RWPE2 (cell line): ENCODE data around the gene ZNF106.

Source experiments
- ATAC-seq: fragments of 200-7000 bp; cut with Tn5 transposase; 3 replicates; pipeline ENCODE4 v1.9.1; 2021; ENCODE audit warnings: low read depth
- DNase-seq: peaks from one replicate; pipeline ENCODE4 v3.0.0-alpha.2; 2020; ENCODE audit warnings: low spot score
- H3K27ac ChIP-seq: fragments of 450-650 bp; 2 replicates; pipeline ENCODE4 v1.5.1; 2017; ENCODE audit warnings: mild to moderate bottlenecking; ENCODE audit not compliant: poor library complexity, severe bottlenecking
- H3K27me3 ChIP-seq: fragments of 250-450 bp; sonication (Bioruptor Pico); 2 replicates; pipeline ENCODE4 v1.5.1; 2021; ENCODE audit warnings: mild to moderate bottlenecking, moderate library complexity; ENCODE audit not compliant: insufficient read depth, poor library complexity, severe bottlenecking
- H3K36me3 ChIP-seq: fragments of 250-450 bp; sonication (Bioruptor Pico); 2 replicates; pipeline ENCODE4 v1.5.1; 2020; ENCODE audit warnings: low read depth, mild to moderate bottlenecking, moderate library complexity
- H3K4me1 ChIP-seq: fragments of 250-450 bp; sonication (Bioruptor Pico); 2 replicates; pipeline ENCODE4 v1.5.1; 2021; ENCODE audit warnings: mild to moderate bottlenecking, moderate library complexity; ENCODE audit not compliant: insufficient read depth, poor library complexity, severe bottlenecking
- H3K4me3 ChIP-seq: fragments of 250-450 bp; sonication (Bioruptor Pico); 2 replicates; pipeline ENCODE4 v1.5.1; 2021; ENCODE audit warnings: mild to moderate bottlenecking, moderate library complexity; ENCODE audit not compliant: severe bottlenecking
- H3K9me3 ChIP-seq: fragments of 250-450 bp; sonication (Bioruptor Pico); 2 replicates; pipeline ENCODE4 v1.5.1; 2021; ENCODE audit warnings: mild to moderate bottlenecking, moderate library complexity; ENCODE audit not compliant: severe bottlenecking
- TF ChIP-seq, protein P1 (sequence below): fragments of 450-650 bp; IDR thresholded peaks from one replicate; pipeline ENCODE4 v1.5.1; 2017; ENCODE audit warnings: mild to moderate bottlenecking, moderate library complexity; ENCODE audit not compliant: poor library complexity, severe bottlenecking

The ZNF106 gene

GRCh38 chr15:42494998-42495360 is 4.0 kb upstream of the ZNF106 start:
- Histone ChIP-seq H3K4me1 (peaks cover 27% of the 10 kb centered on the region), H3K27ac (peak overlapping the region; percentile 88), H3K36me3 (peaks cover 10% of the 10 kb centered on the region; the same call in 1 of the 2 replicates), H3K9me3 (no peaks in the 10 kb centered on the region), H3K27me3 (no peaks in the 10 kb centered on the region), H3K4me3 (peak overlapping the region; percentile 46)
- peak; percentile 23 for ATAC-seq
- DNase-seq = no peak
- TF ChIP-seq, protein P1, sequence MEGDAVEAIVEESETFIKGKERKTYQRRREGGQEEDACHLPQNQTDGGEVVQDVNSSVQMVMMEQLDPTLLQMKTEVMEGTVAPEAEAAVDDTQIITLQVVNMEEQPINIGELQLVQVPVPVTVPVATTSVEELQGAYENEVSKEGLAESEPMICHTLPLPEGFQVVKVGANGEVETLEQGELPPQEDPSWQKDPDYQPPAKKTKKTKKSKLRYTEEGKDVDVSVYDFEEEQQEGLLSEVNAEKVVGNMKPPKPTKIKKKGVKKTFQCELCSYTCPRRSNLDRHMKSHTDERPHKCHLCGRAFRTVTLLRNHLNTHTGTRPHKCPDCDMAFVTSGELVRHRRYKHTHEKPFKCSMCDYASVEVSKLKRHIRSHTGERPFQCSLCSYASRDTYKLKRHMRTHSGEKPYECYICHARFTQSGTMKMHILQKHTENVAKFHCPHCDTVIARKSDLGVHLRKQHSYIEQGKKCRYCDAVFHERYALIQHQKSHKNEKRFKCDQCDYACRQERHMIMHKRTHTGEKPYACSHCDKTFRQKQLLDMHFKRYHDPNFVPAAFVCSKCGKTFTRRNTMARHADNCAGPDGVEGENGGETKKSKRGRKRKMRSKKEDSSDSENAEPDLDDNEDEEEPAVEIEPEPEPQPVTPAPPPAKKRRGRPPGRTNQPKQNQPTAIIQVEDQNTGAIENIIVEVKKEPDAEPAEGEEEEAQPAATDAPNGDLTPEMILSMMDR = no peak

GRCh38 chr15:42493679-42494078 is 2.7 kb upstream of the ZNF106 start:
- no peak for DNase-seq
- peaks cover 19% of the 10 kb centered on the region for H3K4me1 ChIP-seq

GRCh38 chr15:42491539-42492225 is 741 bp upstream of the ZNF106 start:
- H3K4me3 ChIP-seq = peak overlapping the region; percentile 84
- H3K9me3 ChIP-seq = no peaks in the 10 kb centered on the region
- peak; percentile 44 for ATAC-seq
- TF ChIP-seq, protein P1 = no peak
- DNase-seq = no peak
- peak overlapping the region; percentile 83 for H3K27ac ChIP-seq
- H3K4me1 ChIP-seq = peaks cover 17% of the 10 kb centered on the region
- peaks cover 8% of the 10 kb centered on the region; the same call in 1 of the 2 replicates for H3K36me3 ChIP-seq
- no peaks in the 10 kb centered on the region for H3K27me3 ChIP-seq

More at GRCh38 chr15:42493679-42494078, 2.7 kb upstream of the ZNF106 start:
- ATAC-seq = no peak
- Histone ChIP-seq H3K9me3 (no peaks in the 10 kb centered on the region), H3K27me3 (no peaks in the 10 kb centered on the region), H3K36me3 (peaks cover 6% of the 10 kb centered on the region; the same call in 1 of the 2 replicates), H3K27ac (peak overlapping the region; percentile 88), H3K4me3 (no peak overlapping the region)
- TF ChIP-seq, protein P1 = no peak

DNA sequence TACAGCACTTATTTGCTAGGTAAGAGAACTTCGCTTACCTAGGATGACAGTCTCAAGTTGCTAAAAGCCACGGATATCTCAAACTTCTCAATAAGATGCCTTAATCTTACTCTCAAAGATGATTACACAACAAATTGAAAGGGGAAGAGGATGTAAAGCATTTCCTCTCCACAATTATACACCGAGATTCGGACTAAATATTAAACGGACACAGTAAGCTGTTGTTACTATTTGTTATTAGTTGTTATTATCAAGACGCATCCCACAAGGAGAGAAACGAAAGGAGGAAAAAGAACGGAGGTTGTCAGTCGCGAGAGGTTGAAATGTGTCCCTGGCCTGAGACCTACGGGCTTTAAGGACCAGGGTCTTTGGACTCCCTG is 660 bp downstream of the ZNF106 start:
- no peak for DNase-seq

More for the DNA sequence above, 660 bp downstream of the ZNF106 start:
- Histone ChIP-seq H3K9me3 (no peaks in the 10 kb centered on the region), H3K27ac (peak overlapping the region; percentile 83), H3K4me3 (peak overlapping the region; percentile 84), H3K4me1 (peaks cover 17% of the 10 kb centered on the region), H3K36me3 (peaks cover 16% of the 10 kb centered on the region), H3K27me3 (no peaks in the 10 kb centered on the region)
- ATAC-seq = no peak
- TF ChIP-seq, protein P1 = no peak
